NCI-H2227 (cell line): Measurements from ENCODE around the gene CUL9.

Experiments
- DNase-seq: peaks from one replicate; lab custom pipeline; 2025; ENCODE audit not compliant: unreplicated experiment; lab: John Stamatoyannopoulos, UW

Gene CUL9

DNA sequence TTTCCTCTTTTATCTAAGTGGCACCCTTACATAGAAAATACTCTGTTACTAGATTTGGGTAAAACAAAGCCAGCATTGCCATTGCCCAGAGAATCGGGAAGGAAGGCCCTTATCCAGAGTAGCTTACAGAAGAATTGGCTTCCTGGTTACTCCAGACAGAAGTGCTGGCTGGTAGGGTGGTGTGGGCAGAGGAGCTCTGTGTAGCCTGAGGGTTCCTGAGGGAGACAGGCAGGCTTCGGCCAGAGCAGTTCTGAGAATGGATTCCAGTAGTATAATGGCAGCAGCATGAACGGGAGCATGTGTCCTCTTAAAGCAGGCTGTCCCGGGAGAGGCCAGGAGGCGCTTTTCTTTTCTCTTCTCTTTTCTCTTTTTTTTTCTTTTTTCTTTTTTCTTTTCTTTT, 11.9 kb downstream of the CUL9 start:
- DNase-seq: no peak

DNA sequence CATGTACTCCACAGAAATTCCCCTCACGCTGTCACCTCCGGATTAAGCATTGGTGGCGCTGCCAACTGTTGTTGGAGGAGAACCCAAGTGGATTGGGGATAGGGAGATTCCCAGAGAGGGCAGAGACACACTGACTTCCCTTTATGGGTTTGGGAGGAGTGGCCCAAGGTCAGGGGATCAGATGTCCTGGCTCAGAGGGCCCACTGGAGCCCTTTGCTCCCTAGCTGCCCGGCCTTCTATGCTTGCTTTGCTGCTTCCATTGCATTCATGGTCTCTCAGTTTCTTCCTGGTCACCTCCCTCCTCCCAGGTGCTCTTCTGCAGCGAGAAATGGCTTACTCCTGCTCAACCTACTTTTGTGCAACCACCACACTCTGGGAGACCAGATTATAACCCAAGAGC, 14.3 kb downstream of the CUL9 start:
- DNase-seq: no peak

- DNase-seq: no peak
These were observed 17.9 kb downstream of the CUL9 start for GRCh38 chr6:43199912-43200311.

GRCh38 chr6:43200541-43200940, 18.5 kb downstream of the CUL9 start:
- DNase-seq: no peak

GRCh38 chr6:43202451-43202850, 20.5 kb downstream of the CUL9 start:
- DNase-seq: no peak

- DNase-seq: no peak
These were observed 21.2 kb downstream of the CUL9 start for GRCh38 chr6:43203029-43203717.

- DNase-seq: no peak
These were observed 21.7 kb downstream of the CUL9 start for GRCh38 chr6:43203718-43204095.

- no peak for DNase-seq
These were observed 22.5 kb downstream of the CUL9 start for GRCh38 chr6:43204271-43205105.

DNA sequence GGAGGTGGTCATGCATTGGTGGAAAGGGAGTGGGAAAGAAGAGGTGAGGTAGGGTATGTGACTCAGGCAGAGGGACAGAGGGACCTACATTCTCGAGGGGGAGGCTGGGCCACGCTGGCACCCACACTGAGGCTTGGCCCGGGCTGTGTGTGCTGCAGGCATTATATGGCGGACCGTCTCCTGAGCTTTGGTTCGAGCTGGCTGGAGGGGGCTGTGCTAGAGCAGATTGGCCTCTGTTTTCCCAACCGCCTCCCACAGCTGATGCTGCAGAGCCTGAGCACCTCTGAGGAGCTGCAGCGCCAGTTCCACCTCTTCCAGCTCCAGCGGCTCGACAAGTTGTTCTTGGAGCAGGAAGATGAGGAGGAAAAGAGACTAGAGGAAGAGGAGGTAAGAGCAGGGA, 23.9 kb downstream of the CUL9 start:
- no peak for DNase-seq

DNA sequence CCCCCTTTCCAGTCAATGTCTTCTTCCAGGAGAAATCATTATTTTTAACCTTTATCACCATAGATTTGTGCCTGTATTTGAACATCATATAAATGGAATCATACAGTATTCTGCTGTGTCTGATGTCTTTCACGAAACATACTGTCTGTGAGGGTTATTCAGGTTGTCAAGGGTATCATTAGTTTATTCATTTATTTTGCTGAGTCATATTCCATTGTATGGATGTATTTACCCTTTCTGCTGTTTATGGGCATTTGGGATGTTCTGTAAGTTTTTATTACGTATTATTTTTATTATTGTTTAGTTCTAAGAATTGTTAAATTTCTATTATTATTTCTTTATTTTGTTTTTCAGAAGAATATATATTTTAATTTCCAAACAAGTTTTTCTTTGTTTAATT, 25.3 kb downstream of the CUL9 start:
- no peak for DNase-seq

DNA sequence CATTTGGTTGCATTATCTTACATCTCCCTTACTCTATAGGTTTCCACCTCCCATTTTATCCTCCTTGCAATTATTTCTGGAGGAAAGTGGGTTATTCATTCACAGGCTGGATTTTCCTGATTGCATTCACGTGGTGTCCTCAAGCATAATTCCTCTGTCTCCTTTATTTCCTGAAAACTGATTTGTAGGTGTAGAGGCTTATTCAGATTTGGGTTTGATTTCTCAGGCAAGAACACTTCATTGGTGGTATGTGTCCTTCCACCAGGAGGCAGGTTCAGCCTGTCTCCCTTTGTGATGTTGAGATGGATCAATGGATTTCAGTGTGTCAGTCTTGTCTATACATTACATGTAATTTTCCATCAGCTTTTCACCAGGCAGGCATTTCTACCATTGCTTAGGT, 30.0 kb downstream of the CUL9 start:
- DNase-seq: no peak

GRCh38 chr6:43213431-43213830, 31.4 kb downstream of the CUL9 start:
- DNase-seq: no peak

DNA sequence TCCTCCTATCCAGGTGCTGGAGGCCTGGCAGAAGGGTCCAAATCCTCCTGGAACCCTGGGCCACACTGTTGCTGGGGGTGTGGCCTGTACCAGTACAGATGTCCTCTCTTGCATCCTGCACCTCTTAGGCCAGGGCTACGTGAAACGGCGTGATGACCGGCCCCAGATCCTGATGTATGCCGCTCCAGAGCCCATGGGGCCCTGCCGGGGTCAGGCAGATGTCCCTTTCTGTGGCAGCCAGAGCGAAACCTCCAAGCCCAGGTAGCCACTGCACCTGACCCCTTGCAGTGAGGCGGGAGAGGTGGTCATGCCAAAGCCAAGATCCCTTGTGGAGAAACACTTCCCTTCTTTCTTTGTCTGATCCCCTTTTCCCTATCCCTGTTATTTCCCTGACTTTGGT, 33.1 kb downstream of the CUL9 start:
- no peak for DNase-seq

DNA sequence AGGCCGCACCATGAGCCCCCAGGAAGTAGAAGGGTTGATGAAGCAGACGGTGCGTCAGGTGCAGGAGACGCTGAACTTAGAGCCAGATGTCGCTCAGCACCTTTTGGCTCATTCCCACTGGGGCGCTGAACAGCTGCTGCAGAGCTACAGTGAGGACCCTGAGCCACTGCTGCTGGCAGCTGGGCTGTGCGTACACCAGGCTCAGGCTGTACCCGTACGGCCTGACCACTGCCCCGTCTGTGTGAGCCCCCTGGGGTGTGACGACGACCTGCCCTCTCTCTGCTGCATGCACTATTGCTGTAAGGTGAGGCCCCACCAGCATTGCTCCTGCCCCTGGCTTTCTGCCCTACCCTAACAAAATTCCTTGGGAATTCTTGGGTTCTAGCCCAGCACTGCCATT, 34.2 kb downstream of the CUL9 start:
- DNase-seq: no peak

- no peak for DNase-seq
These were observed 35.4 kb downstream of the CUL9 start for GRCh38 chr6:43217351-43217750.

GRCh38 chr6:43219119-43219518, 37.1 kb downstream of the CUL9 start:
- no peak for DNase-seq

DNA sequence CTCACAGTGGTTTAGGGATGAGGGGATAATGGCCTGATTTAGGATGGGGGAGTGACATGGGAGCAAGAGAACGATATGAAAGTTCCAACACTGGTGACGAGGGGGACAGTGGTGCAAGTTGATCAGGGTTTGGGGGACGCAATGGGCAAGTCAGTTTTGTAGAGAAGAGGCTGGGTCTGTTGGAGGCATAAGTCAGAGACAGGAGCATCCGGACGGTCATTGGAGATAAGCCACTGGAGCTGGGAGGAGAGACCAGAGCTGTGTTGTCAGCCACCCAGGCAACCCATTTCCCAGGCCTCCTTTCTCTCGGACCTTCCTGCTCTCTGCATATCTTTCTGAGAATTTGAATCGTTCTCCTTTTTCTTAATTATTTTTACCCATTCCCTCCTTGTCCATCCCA, 37.8 kb downstream of the CUL9 start:
- no peak for DNase-seq

DNA sequence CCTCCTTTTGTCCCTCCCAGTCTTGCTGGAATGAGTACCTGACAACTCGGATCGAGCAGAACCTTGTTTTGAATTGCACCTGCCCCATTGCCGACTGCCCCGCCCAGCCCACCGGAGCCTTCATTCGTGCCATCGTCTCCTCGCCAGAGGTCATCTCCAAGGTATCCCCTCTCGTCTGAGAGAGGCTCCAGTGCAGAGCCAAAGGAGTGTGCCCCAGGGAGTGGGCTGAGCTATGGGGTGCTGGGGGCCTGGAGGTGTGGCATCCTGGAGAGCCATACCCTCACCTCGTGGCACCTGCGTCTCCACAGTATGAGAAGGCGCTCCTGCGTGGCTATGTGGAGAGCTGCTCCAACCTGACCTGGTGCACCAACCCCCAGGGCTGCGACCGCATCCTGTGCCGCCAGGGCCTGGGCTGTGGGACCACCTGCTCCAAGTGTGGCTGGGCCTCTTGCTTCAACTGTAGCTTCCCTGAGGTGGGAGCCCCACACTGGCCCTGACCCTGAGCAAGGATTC, 38.5 kb downstream of the CUL9 start:
- no peak for DNase-seq

DNA sequence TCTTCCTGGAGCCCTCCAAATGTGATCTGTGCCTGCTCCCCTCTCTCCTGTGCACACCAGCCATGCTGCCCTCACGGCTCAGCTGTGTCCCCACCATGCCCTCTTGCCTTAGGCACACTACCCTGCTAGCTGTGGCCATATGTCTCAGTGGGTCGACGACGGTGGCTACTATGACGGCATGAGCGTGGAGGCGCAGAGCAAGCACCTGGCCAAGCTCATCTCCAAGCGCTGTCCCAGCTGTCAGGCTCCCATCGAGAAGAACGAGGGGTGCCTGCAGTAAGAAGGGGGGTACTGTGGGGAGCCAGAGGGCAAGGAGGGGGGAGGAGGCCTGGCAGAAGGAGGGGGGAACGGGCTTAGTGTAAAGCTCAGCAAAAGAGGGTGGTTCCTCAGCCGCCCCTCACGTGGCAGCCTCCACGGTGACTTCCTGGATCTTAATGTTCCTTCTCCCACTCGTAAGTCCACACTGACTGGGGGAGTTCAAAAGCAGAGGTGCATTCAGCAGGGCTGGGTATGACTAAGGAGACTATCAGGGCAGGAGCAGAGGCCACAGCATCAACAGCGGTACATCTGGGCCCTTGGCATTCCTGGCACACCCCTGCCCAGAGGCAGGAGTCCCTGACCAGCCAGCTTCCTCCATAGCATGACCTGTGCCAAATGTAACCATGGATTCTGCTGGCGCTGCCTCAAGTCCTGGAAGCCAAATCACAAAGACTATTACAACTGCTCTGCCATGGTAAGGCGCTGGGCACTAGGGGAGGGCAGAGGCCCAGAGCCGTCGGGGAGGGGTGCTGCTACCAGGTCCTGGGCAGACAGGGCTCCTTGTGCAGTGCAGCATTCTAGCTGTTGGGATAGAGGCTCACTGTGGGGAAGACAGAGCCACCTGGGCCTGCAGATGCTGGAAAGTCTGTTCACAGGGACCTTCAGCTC, 39.3 kb downstream of the CUL9 start:
- DNase-seq: no peak

DNA sequence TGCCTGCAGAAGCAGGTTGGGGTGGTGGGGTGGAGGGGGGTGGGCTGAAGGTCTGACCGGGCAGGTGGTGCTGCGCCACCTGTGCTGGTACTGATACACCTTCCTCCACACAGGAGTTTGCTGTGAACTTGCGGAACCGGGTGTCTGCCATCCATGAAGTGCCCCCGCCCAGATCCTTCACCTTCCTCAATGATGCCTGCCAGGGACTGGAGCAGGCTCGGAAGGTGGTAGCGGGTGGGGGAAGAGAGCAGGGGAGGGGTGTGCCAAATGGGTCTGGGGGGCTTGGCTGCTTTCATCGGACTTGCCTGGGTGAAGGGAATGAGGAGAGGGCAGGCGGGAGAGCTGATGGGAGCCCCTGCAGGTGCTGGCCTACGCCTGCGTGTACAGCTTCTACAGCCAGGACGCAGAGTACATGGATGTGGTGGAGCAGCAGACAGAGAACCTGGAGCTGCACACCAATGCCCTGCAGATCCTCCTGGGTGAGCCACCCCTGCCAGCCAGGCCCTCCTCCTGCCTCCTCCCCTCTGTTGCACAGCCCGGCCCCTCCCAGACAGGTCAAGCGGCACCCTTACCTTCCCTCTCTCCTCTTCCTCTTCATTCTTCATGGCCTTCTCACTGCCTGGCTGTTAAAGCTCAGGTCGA, 40.5 kb downstream of the CUL9 start:
- no peak for DNase-seq

GRCh38 chr6:43223175-43223574, 41.2 kb downstream of the CUL9 start:
- DNase-seq: no peak
